Activated T-helper 1 cell treated with anti-CD3 and anti-CD28 coated beads, Interleukin-2, amount 50 U/mL, for 16 hours (primary cell): ENCODE data around the gene TMPRSS2.

Experiments used
- DNase-seq, 2 donors: peaks; one replicate each; pipeline ENCODE4 v3.0.0-alpha.2; 2020; ENCODE audit warnings: low read depth in 1 of 2, low spot score in 1 of 2

TMPRSS2 gene

GRCh38 chr21:41510500-41510899, 2.5 kb upstream of the TMPRSS2 start:
- no peak for DNase-seq

- no peak for DNase-seq
Measured at GRCh38 chr21:41509733-41510132, 1.8 kb upstream of the TMPRSS2 start.

GRCh38 chr21:41509145-41509496, 1.2 kb upstream of the TMPRSS2 start:
- no peak for DNase-seq

- DNase-seq, result no peak
Measured at GRCh38 chr21:41508415-41509144, 622 bp upstream of the TMPRSS2 start.

- DNase-seq, result no peak
Measured at GRCh38 chr21:41506611-41507520, 1.1 kb downstream of the TMPRSS2 start.

GRCh38 chr21:41506005-41506594, 1.9 kb downstream of the TMPRSS2 start:
- DNase-seq, result no peak

GRCh38 chr21:41504030-41504429, 3.9 kb downstream of the TMPRSS2 start:
- DNase-seq, result no peak

GRCh38 chr21:41503331-41503730, 4.6 kb downstream of the TMPRSS2 start:
- DNase-seq, result no peak

- DNase-seq, result no peak
Measured at GRCh38 chr21:41501919-41502318, 6.0 kb downstream of the TMPRSS2 start.

GRCh38 chr21:41500931-41501381, 7.0 kb downstream of the TMPRSS2 start:
- no peak for DNase-seq

GRCh38 chr21:41500363-41500762, 7.6 kb downstream of the TMPRSS2 start:
- DNase-seq, result no peak

- no peak for DNase-seq
Measured at GRCh38 chr21:41499920-41500319, 8.0 kb downstream of the TMPRSS2 start.

GRCh38 chr21:41497788-41498187, 10.2 kb downstream of the TMPRSS2 start:
- DNase-seq, result no peak

- no peak for DNase-seq
Measured at GRCh38 chr21:41497008-41497407, 10.9 kb downstream of the TMPRSS2 start.

GRCh38 chr21:41494242-41494641, 13.7 kb downstream of the TMPRSS2 start:
- DNase-seq, result no peak

- no peak for DNase-seq
Measured at GRCh38 chr21:41491412-41491811, 16.5 kb downstream of the TMPRSS2 start.

- no peak for DNase-seq
Measured at GRCh38 chr21:41490330-41490729, 17.6 kb downstream of the TMPRSS2 start.

GRCh38 chr21:41489329-41489728, 18.6 kb downstream of the TMPRSS2 start:
- DNase-seq, result no peak

- DNase-seq, result no peak
Measured at GRCh38 chr21:41488080-41488479, 19.9 kb downstream of the TMPRSS2 start.

GRCh38 chr21:41487082-41487481, 20.9 kb downstream of the TMPRSS2 start:
- no peak for DNase-seq

- DNase-seq, result no peak
Measured at GRCh38 chr21:41483973-41484372, 24.0 kb downstream of the TMPRSS2 start.

- no peak for DNase-seq
Measured at GRCh38 chr21:41483415-41483814, 24.5 kb downstream of the TMPRSS2 start.
